ENCODE results near the gene AEBP1. TPM values are rescaled to one million over a fixed set of nuclear protein-coding genes. Genes with fewer than 3 reads are reported as not detected.

The AEBP1 gene
- total RNA-seq, 1 donor from 2014 or later: 22.2 TPM

Small RNAs within 50 kb of the gene (microRNA-seq; reads per million reads assigned to microRNA genes)
- 0.49 reads per million for gene MIR6838 (ENCODE audit: unreplicated experiment)

Other genes starting within 250 kb of the AEBP1 start
- 51.8 TPM for gene MRPS24, start 234.8 kb upstream of the AEBP1 start, total RNA-seq (ENCODE audit: unreplicated experiment)
- gene URGCP, start 197.7 kb upstream of the AEBP1 start, total RNA-seq (ENCODE audit: unreplicated experiment): 13.0 TPM
- 9.3 TPM for gene UBE2D4, start 177.9 kb upstream of the AEBP1 start, total RNA-seq (ENCODE audit: unreplicated experiment)
- not detected for gene SPDYE1, start 106.4 kb upstream of the AEBP1 start, total RNA-seq (ENCODE audit: unreplicated experiment)
- 47.5 TPM for gene DBNL, start 59.6 kb upstream of the AEBP1 start, total RNA-seq (ENCODE audit: unreplicated experiment)
- not detected for gene PGAM2, start 38.8 kb upstream of the AEBP1 start, total RNA-seq (ENCODE audit: unreplicated experiment)
- gene POLM, start 21.8 kb upstream of the AEBP1 start, total RNA-seq (ENCODE audit: unreplicated experiment): 16.9 TPM
- 39.9 TPM for gene POLD2, start 19.2 kb downstream of the AEBP1 start, total RNA-seq (ENCODE audit: unreplicated experiment)
- 0.82 TPM for gene MYL7, start 37.0 kb downstream of the AEBP1 start, total RNA-seq (ENCODE audit: unreplicated experiment)
- not detected for gene GCK, start 85.1 kb downstream of the AEBP1 start, total RNA-seq (ENCODE audit: unreplicated experiment)
- gene YKT6, start 96.6 kb downstream of the AEBP1 start, total RNA-seq (ENCODE audit: unreplicated experiment): 98.4 TPM
- gene CAMK2B, start 221.2 kb downstream of the AEBP1 start, total RNA-seq (ENCODE audit: unreplicated experiment): 0.23 TPM